Measurements from ENCODE around the gene CDKL1. TPM values are rescaled to one million over a fixed set of nuclear protein-coding genes. Genes with fewer than 3 reads are reported as not detected.

Gene CDKL1
- polyA plus RNA-seq, 1 of the 3 experiments (the other 2 are of a cell fraction), result 2.5 TPM

- Histone ChIP-seq H3K9me2 (no peaks in the 10 kb centered on the region), H3K4me1 (ENCODE audit: control insufficient read depth in 1 of 2, insufficient read depth in 2 of 2, low read depth in 1 of 2, low read length in 1 of 2) (no peaks in the 10 kb centered on the region), H3K27me3 (ENCODE audit: insufficient read depth) (no peaks in the 10 kb centered on the region), H3K36me3 (replicated peaks in 1 of 2; ENCODE audit: control insufficient read depth in 1 of 2, insufficient read depth in 2 of 2, low read length in 1 of 2) (no peaks in the 10 kb centered on the region), H3K4me3 (ENCODE audit: low read depth in 2 of 2, low read length in 1 of 2) (no peak overlapping the region), H3F3A (replicated peaks; ENCODE audit: insufficient read depth) (no peaks in the 10 kb centered on the region), H3K79me2 (ENCODE audit: insufficient read depth) (no peaks in the 10 kb centered on the region), H3K27ac (ENCODE audit: low read depth in 2 of 2, low read length in 1 of 2) (no peak overlapping the region), H2AFZ (ENCODE audit: low read depth) (no peak overlapping the region), H3K9me3 (no peaks in the 10 kb centered on the region), H3K4me2 (no peak overlapping the region), H3K9ac (no peak overlapping the region), H4K20me1 (ENCODE audit: insufficient read depth) (no peaks in the 10 kb centered on the region)
- 94% methylated on average over 4 of the region's 4 CpGs for WGBS (ENCODE audit: low lambda C conversion rate)
- DNase-seq, result no peak
- ChIA-PET CTCF (interaction anchor here (0.7 to 1.0 kb wide), 3 partner anchors 10 to 30 kb away, joined by 3 to 4 read pairs (median 3); partner anchors contain the start of gene CDKL1), POLR2A (no interaction called here)
- no peak for TF ChIP-seq RFX5 (IDR thresholded peaks at IDR 0.05; ENCODE audit: low read length)
- TF ChIP-seq GATA2 (CRISPR knock-in tag; IDR thresholded peaks at IDR 0.05), result no peak
- no peak for TF ChIP-seq SMC3 (IDR thresholded peaks at IDR 0.05; ENCODE audit: low read depth, low read length)
- no peak for TF ChIP-seq YY1 (IDR thresholded peaks at IDR 0.05; ENCODE audit: low read depth)
- TF ChIP-seq FOSL2 (IDR thresholded peaks at IDR 0.05; ENCODE audit: borderline replicate concordance, low read depth), result no peak
- no peak for TF ChIP-seq TCF12 (IDR thresholded peaks at IDR 0.05)
- no peak for TF ChIP-seq NFIC (IDR thresholded peaks at IDR 0.05; ENCODE audit: borderline replicate concordance)
- no peak for TF ChIP-seq REST (IDR thresholded peaks at IDR 0.05; ENCODE audit: low read depth, low read length)
- no peak for TF ChIP-seq FOXJ3 (CRISPR knock-in tag; IDR thresholded peaks at IDR 0.05)
- no peak for TF ChIP-seq FOXM1 (IDR thresholded peaks at IDR 0.05; ENCODE audit: low read depth)
- no peak for TF ChIP-seq ELF1 (IDR thresholded peaks at IDR 0.05)
- no peak for TF ChIP-seq POLR2AphosphoS5 (IDR thresholded peaks at IDR 0.05; ENCODE audit: low read depth, low read length)
- TF ChIP-seq PBX3 (IDR thresholded peaks at IDR 0.05), result no peak
- no peak for TF ChIP-seq ZBTB33 (IDR thresholded peaks at IDR 0.05; ENCODE audit: borderline replicate concordance, low read depth)
- TF ChIP-seq RCOR1 (IDR thresholded peaks at IDR 0.05; ENCODE audit: low read length), result no peak
- TF ChIP-seq NRF1 (IDR thresholded peaks at IDR 0.05; ENCODE audit: low read depth, low read length), result no peak
- no peak for TF ChIP-seq IRF3 (IDR thresholded peaks at IDR 0.05; ENCODE audit: low read depth, low read length)
- TF ChIP-seq CHD2 (IDR thresholded peaks at IDR 0.05; ENCODE audit: low read length, partially characterized antibody), result no peak
- TF ChIP-seq EP300 (IDR thresholded peaks at IDR 0.05; ENCODE audit: borderline replicate concordance in 1 of 2, low read depth in 1 of 2, low read length in 1 of 2), result no peak
- TF ChIP-seq RAD21 (IDR thresholded peaks at IDR 0.05; ENCODE audit: low read length), result no peak
Measured at GRCh38 chr14:50366589-50366988, 30.1 kb downstream of the CDKL1 start.
